WTC11 (cell line): ENCODE results near the gene BORCS5. TPM values are rescaled to one million over a fixed set of nuclear protein-coding genes. Genes with fewer than 3 reads are reported as not detected.

Experiments
- ATAC-seq: fragments of 200-7000 bp; cut with Tn5 transposase; 2 replicates; pipeline ENCODE4 v1.10.0; 2021; ENCODE audit warnings: mild to moderate bottlenecking, moderate library complexity
- CTCF ChIA-PET: fragments of 300-600 bp; sonication (Branson Sonifier 250); formaldehyde crosslinking; loops from one replicate; lab custom pipeline; 2021; ENCODE audit warnings: antibody characterized with exemption; lab: Charles Lee
- POLR2A ChIA-PET: fragments of 350-600 bp; sonication (Branson Sonifier 250); formaldehyde crosslinking; loops from one replicate; lab custom pipeline; 2021; ENCODE audit warnings: antibody characterized with exemption; lab: Charles Lee
- DNase-seq: peaks from one replicate; pipeline ENCODE4 v3.0.0; 2021; ENCODE audit warnings: low spot score
- H3K27ac Mint-ChIP-seq: 2 replicates; pipeline ENCODE4 v1.8.0; 2021; ENCODE audit warnings: mixed read lengths
- H3K27me3 Mint-ChIP-seq: 2 replicates; pipeline ENCODE4 v1.8.0; 2021; ENCODE audit warnings: low read depth, mild to moderate bottlenecking, moderate library complexity, mixed read lengths
- H3K36me3 Mint-ChIP-seq: 2 replicates; pipeline ENCODE4 v1.8.0; 2021; ENCODE audit warnings: mixed read lengths
- H3K4me1 Mint-ChIP-seq: 2 replicates; pipeline ENCODE4 v1.8.0; 2022; ENCODE audit warnings: mixed read lengths
- H3K4me3 Mint-ChIP-seq: 2 replicates; pipeline ENCODE4 v1.8.0; 2021; ENCODE audit warnings: mild to moderate bottlenecking, moderate library complexity, mixed read lengths
- H3K9me3 Mint-ChIP-seq: 2 replicates; pipeline ENCODE4 v1.8.0; 2021; ENCODE audit warnings: mixed read lengths
- ATF2 ChIP-seq: sonication (generic); formaldehyde crosslinking; IDR thresholded peaks from 2 replicates; pipeline ENCODE4 v1.8.1; 2022; ENCODE audit warnings: low read depth, missing genetic modification reagents, borderline replicate concordance
- CREB1 ChIP-seq: sonication (generic); formaldehyde crosslinking; IDR thresholded peaks from 2 replicates; pipeline ENCODE4 v1.8.0; 2023; ENCODE audit warnings: mild to moderate bottlenecking, missing genetic modification reagents
- E2F5 ChIP-seq: sonication (generic); formaldehyde crosslinking; IDR thresholded peaks from 2 replicates; pipeline ENCODE4 v1.8.1; 2022; ENCODE audit warnings: mild to moderate bottlenecking, moderate library complexity, missing genetic modification reagents
- FOXJ3 ChIP-seq: sonication (generic); formaldehyde crosslinking; IDR thresholded peaks from 2 replicates; pipeline ENCODE4 v1.9.0; 2021; ENCODE audit warnings: missing genetic modification reagents, mild to moderate bottlenecking, borderline replicate concordance
- FOXP4 ChIP-seq: sonication (generic); formaldehyde crosslinking; IDR thresholded peaks from 2 replicates; pipeline ENCODE4 v1.8.0; 2022; ENCODE audit warnings: mild to moderate bottlenecking, missing genetic modification reagents
- MLX ChIP-seq: sonication (generic); formaldehyde crosslinking; IDR thresholded peaks from 2 replicates; pipeline ENCODE4 v1.8.1; 2023; ENCODE audit warnings: mild to moderate bottlenecking, missing genetic modification reagents, moderate library complexity
- MYBL2 ChIP-seq: sonication (generic); formaldehyde crosslinking; IDR thresholded peaks from 2 replicates; pipeline ENCODE4 v1.8.1; 2023; ENCODE audit warnings: mild to moderate bottlenecking, moderate library complexity, missing genetic modification reagents
- OVOL2 ChIP-seq: fragments of 250-450 bp; sonication (Bioruptor Pico); IDR thresholded peaks from 2 replicates; pipeline ENCODE4 v1.9.0; 2021; ENCODE audit warnings: mild to moderate bottlenecking, borderline replicate concordance
- PRRX2 ChIP-seq: fragments of 250-450 bp; sonication (Bioruptor Pico); IDR thresholded peaks from 2 replicates; pipeline ENCODE4 v1.8.0; 2021; ENCODE audit warnings: mild to moderate bottlenecking
- SMAD3 ChIP-seq: sonication (generic); formaldehyde crosslinking; IDR thresholded peaks from 2 replicates; pipeline ENCODE4 v1.8.0; 2022; ENCODE audit warnings: missing genetic modification reagents, mild to moderate bottlenecking, borderline replicate concordance
- TCF7 ChIP-seq: sonication (generic); formaldehyde crosslinking; IDR thresholded peaks from 2 replicates; pipeline ENCODE4 v1.8.0; 2022; ENCODE audit warnings: mild to moderate bottlenecking, low read depth, missing genetic modification reagents, moderate library complexity
- ZBTB21 ChIP-seq: sonication (generic); formaldehyde crosslinking; IDR thresholded peaks from 2 replicates; pipeline ENCODE4 v1.8.1; 2023; ENCODE audit warnings: mild to moderate bottlenecking, missing genetic modification reagents, borderline replicate concordance
- ZBTB43 ChIP-seq: sonication (generic); formaldehyde crosslinking; IDR thresholded peaks from 2 replicates; pipeline ENCODE4 v1.8.1; 2023; ENCODE audit warnings: mild to moderate bottlenecking, missing genetic modification reagents
- ZNF138 ChIP-seq: sonication (generic); formaldehyde crosslinking; conservative IDR thresholded peaks from 2 replicates; pipeline ENCODE4 v1.8.1; 2022; ENCODE audit warnings: mild to moderate bottlenecking, moderate library complexity, missing genetic modification reagents
- ZNF263 ChIP-seq: sonication (generic); formaldehyde crosslinking; IDR thresholded peaks from 2 replicates; pipeline ENCODE4 v1.8.1; 2022; ENCODE audit warnings: low read depth, mild to moderate bottlenecking, moderate library complexity, missing genetic modification reagents
- ZNF281 ChIP-seq: sonication (generic); formaldehyde crosslinking; IDR thresholded peaks from 2 replicates; pipeline ENCODE4 v1.8.0; 2023; ENCODE audit warnings: mild to moderate bottlenecking, missing genetic modification reagents
- ZNF671 ChIP-seq: fragments of 250-450 bp; sonication (Bioruptor Pico); IDR thresholded peaks from 2 replicates; pipeline ENCODE4 v1.8.0; 2021; ENCODE audit warnings: mild to moderate bottlenecking
- total RNA-seq: library from RNA; stranded (reverse); gene quantifications from 3 replicates; pipeline ENCODE4 v1.2.3, GENCODE V29; 2021

BORCS5 gene
- total RNA-seq, 1 experiment from 2014 or later: 16.4 TPM

GRCh38 chr12:12443431-12443878 lies 86.6 kb downstream of the BORCS5 start:
- CTCF ChIA-PET: interaction anchor here (0.9 kb wide), 1 partner anchor 68 kb away, joined by 3 read pairs; no protein-coding TSS in a partner anchor
- 0 out of 2 replicates have a peak overlapping the region, but pooled peaks have one; percentile 28 for H3K27ac Mint-ChIP-seq
- DNase-seq (no peak), ATAC-seq (no peak)
- H3K4me1 Mint-ChIP-seq: peaks cover 15% of the 10 kb centered on the region
- no peaks in the 10 kb centered on the region for H3K27me3 Mint-ChIP-seq
- no peaks in the 10 kb centered on the region for H3K36me3 Mint-ChIP-seq
- TF ChIP-seq OVOL2 (CRISPR knock-in tag) (no peak), CREB1 (CRISPR knock-in tag) (no peak), ZNF263 (no peak), ZNF138 (no peak), ZNF671 (CRISPR knock-in tag) (no peak), ZNF281 (CRISPR knock-in tag) (no peak), PRRX2 (no peak), MLX (CRISPR knock-in tag) (no peak), FOXJ3 (CRISPR knock-in tag) (no peak), E2F5 (CRISPR knock-in tag) (no peak), TCF7 (CRISPR knock-in tag) (no peak), SMAD3 (CRISPR knock-in tag) (no peak), ATF2 (no peak), FOXP4 (CRISPR knock-in tag) (no peak)
- no peaks in the 10 kb centered on the region for H3K9me3 Mint-ChIP-seq
- H3K4me3 Mint-ChIP-seq: no peak overlapping the region
- POLR2A ChIA-PET: no interaction called here

GRCh38 chr12:12445165-12445881 lies 88.4 kb downstream of the BORCS5 start:
- ChIA-PET CTCF (interaction anchor here (0.7 kb wide), 1 partner anchor 125 kb away, joined by 3 read pairs; no protein-coding TSS in a partner anchor), POLR2A (interaction anchor here (0.7 kb wide), 1 partner anchor 27 kb away, joined by 3 read pairs; no protein-coding TSS in a partner anchor)
- H3K27me3 Mint-ChIP-seq: no peaks in the 10 kb centered on the region
- H3K4me1 Mint-ChIP-seq: peaks cover 26% of the 10 kb centered on the region
- DNase-seq (no peak), ATAC-seq (no peak)
- H3K27ac Mint-ChIP-seq: no peak overlapping the region
- no peaks in the 10 kb centered on the region for H3K36me3 Mint-ChIP-seq
- H3K9me3 Mint-ChIP-seq: no peaks in the 10 kb centered on the region
- H3K4me3 Mint-ChIP-seq: no peak overlapping the region
- TF ChIP-seq OVOL2 (CRISPR knock-in tag): no peak
- TF ChIP-seq E2F5 (CRISPR knock-in tag): no peak
- no peak for TF ChIP-seq ZBTB21 (CRISPR knock-in tag)
- TF ChIP-seq ZBTB43 (CRISPR knock-in tag): no peak
- no peak for TF ChIP-seq ATF2
- no peak for TF ChIP-seq MYBL2 (CRISPR knock-in tag)
